Measurements from ENCODE around the gene HIF1AN.

DNA sequence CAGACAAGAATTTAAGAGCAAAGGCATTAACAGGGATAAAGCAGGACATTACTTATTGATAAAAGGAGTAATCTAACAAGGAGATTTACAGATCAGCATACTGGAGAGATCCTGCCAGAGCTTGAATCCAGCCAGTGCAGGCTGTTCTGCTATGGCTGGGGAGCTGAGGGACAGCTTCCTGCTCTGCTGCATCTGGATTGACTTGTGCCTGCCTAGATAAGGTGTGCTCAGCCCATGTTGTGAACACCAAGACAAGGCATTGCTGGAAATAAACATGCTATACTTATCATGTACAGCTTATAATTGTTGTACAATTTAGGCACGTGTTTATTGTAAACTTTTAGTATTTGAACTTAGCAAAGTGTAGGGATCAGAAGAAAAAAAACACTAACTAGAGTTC, 71.7 kb downstream of the HIF1AN start:
- no peak for TF ChIP-seq EZH2 (IDR thresholded peaks at IDR 0.05)
- TF ChIP-seq FOXP2 (optimal IDR thresholded peaks at IDR 0.05; ENCODE audit: control extremely low read depth, extremely low read length, insufficient read depth): no peak
